HCT116 (cell line): ENCODE measurements around the gene EPN1. TPM values are rescaled to one million over a fixed set of nuclear protein-coding genes. Genes with fewer than 3 reads are reported as not detected.

Experiments
- ATAC-seq: fragments of 200-7000 bp; cut with Tn5 transposase; 2 replicates; pipeline ENCODE4 v1.9.1; 2020; ENCODE audit warnings: mild to moderate bottlenecking, moderate library complexity
- BruUV-seq: library from RNA; stranded (reverse); fragments of 400-500 nt; replicated peaks from 2 replicates; lab custom pipeline; 2021; lab: Mats Ljungman, UMichigan
- CTCF ChIA-PET: fragments of 300-600 bp; sonication (Branson Sonifier 250); formaldehyde crosslinking; loops from one replicate; lab custom pipeline; 2021; ENCODE audit warnings: antibody characterized with exemption; lab: Charles Lee
- POLR2A ChIA-PET: fragments of 300-600, 350-600 bp; sonication (Branson Sonifier 250); formaldehyde crosslinking; loops from one replicate; lab custom pipeline; 2021; ENCODE audit warnings: antibody characterized with exemption; lab: Charles Lee
- RAD21 ChIA-PET, 2 experiments: fragments of 300-600 bp; sonication (Branson Sonifier 250); formaldehyde crosslinking; loops; one replicate each; lab custom pipeline; 2023; ENCODE audit warnings: low total read pairs in 2 of 2; ENCODE audit not compliant: uncharacterized antibody in 2 of 2, unreplicated experiment in 2 of 2, low non-redundant PET in 1 of 2; lab: Charles Lee
- DNase-seq: peaks from one replicate; pipeline ENCODE4 v3.0.0-alpha.2; 2010; ENCODE audit warnings: low read depth, low spot score
- H2AFZ ChIP-seq: fragments of 200-600 bp; shearing (Covaris generic), sonication (generic); 2 replicates; pipeline ENCODE4 v1.6.1; 2017; ENCODE audit warnings: low read depth, mixed run types, mixed read lengths, antibody characterized with exemption, low read length; ENCODE audit not compliant: poor library complexity, severe bottlenecking
- H3K27ac ChIP-seq: 2 replicates; pipeline ENCODE4 v1.5.1; 2012; ENCODE audit warnings: low read depth, low read length
- H3K27me3 ChIP-seq: fragments of 200-600 bp; sonication (generic); 2 replicates; pipeline ENCODE4 v1.6.1; 2016; ENCODE audit warnings: mixed run types, low read length, mixed read lengths; ENCODE audit not compliant: insufficient read depth
- H3K36me3 ChIP-seq, 2 experiments: fragments of 200-500 bp in 1 of 2; fragments of 200-600 bp in 1 of 2; sonication (Bioruptor generic) in 1 of 2; sonication (generic) in 1 of 2; 2 replicates each; pipeline versions ENCODE4 v1.5.1 to v1.6.1; 2014 to 2016; ENCODE audit warnings: low read length in 2 of 2, inconsistent platforms in 1 of 2, mixed read lengths in 1 of 2, mixed run types in 1 of 2; ENCODE audit not compliant: insufficient read depth in 2 of 2, control insufficient read depth in 1 of 2
- H3K4me1 ChIP-seq, 2 experiments: fragments of 200-600 bp in 1 of 2; sonication (generic) in 1 of 2; 2 replicates each; pipeline versions ENCODE4 v1.5.1 to v1.6.1; 2012 to 2017; ENCODE audit warnings: low read length in 2 of 2, inconsistent platforms in 1 of 2, mild to moderate bottlenecking in 1 of 2, mixed read lengths in 1 of 2, mixed run types in 1 of 2, moderate library complexity in 1 of 2; ENCODE audit not compliant: insufficient read depth in 2 of 2, control insufficient read depth in 1 of 2
- H3K4me2 ChIP-seq: fragments of 200-600 bp; sonication (generic); 2 replicates; pipeline ENCODE4 v1.6.1; 2017; ENCODE audit warnings: mixed run types, low read length, mixed read lengths
- H3K4me3 ChIP-seq, 2 experiments: fragments of 200-600 bp in 1 of 2; sonication (generic) in 1 of 2; replicated peaks in 1 of 2; 2 replicates each; pipeline ENCODE4 v1.5.1; 2011 to 2016; ENCODE audit warnings: low read length in 2 of 2, control low read depth in 1 of 2, low read depth in 1 of 2, mild to moderate bottlenecking in 1 of 2, mixed read lengths in 1 of 2, mixed run types in 1 of 2
- H3K79me2 ChIP-seq: fragments of 200-600 bp; sonication (generic); 2 replicates; pipeline ENCODE4 v1.6.1; 2017; ENCODE audit warnings: mild to moderate bottlenecking, mixed run types, low read length, moderate library complexity, mixed read lengths; ENCODE audit not compliant: insufficient read depth
- H3K9ac ChIP-seq: fragments of 200-600 bp; sonication (generic); 2 replicates; pipeline ENCODE4 v1.6.1; 2016; ENCODE audit warnings: low read length, mixed read lengths
- H3K9me2 ChIP-seq: fragments of 200-600 bp; sonication (generic), shearing (Covaris generic); 2 replicates; pipeline ENCODE4 v1.6.1; 2017; ENCODE audit warnings: mixed run types, mild to moderate bottlenecking, moderate library complexity; ENCODE audit not compliant: insufficient read depth
- H3K9me3 ChIP-seq, 2 experiments: fragments of 200-500 bp in 1 of 2; fragments of 200-600 bp in 1 of 2; sonication (Bioruptor generic) in 1 of 2; sonication (generic) in 1 of 2; 2 replicates each; pipeline ENCODE4 v1.6.1; 2014 to 2017; ENCODE audit warnings: low read length in 2 of 2, mixed read lengths in 2 of 2, inconsistent platforms in 1 of 2, low read depth in 1 of 2, mild to moderate bottlenecking in 1 of 2, mixed run types in 1 of 2, moderate library complexity in 1 of 2; ENCODE audit not compliant: control insufficient read depth in 1 of 2, insufficient read depth in 1 of 2
- H4K20me1 ChIP-seq: fragments of 200-600 bp; sonication (generic), shearing (Covaris generic); 2 replicates; pipeline ENCODE4 v1.6.1; 2017; ENCODE audit warnings: mixed run types, mild to moderate bottlenecking, moderate library complexity; ENCODE audit not compliant: insufficient read depth
- CBX3 ChIP-seq: IDR thresholded peaks from 2 replicates; pipeline ENCODE4 v1.6.1; 2012; ENCODE audit warnings: low read depth
- CEBPB ChIP-seq: IDR thresholded peaks from 2 replicates; pipeline ENCODE4 v1.6.1; 2012; ENCODE audit warnings: low read depth
- EGR1 ChIP-seq: IDR thresholded peaks from 2 replicates; pipeline ENCODE4 v1.6.1; 2012; ENCODE audit warnings: low read depth
- ELF1 ChIP-seq: IDR thresholded peaks from 2 replicates; pipeline ENCODE4 v1.6.1; 2012; ENCODE audit warnings: low read depth, borderline replicate concordance
- FOSL1 ChIP-seq: IDR thresholded peaks from 2 replicates; pipeline ENCODE4 v1.6.1; 2012; ENCODE audit warnings: low read depth
- JUND ChIP-seq: IDR thresholded peaks from 2 replicates; pipeline ENCODE4 v1.6.1; 2012
- MAX ChIP-seq: IDR thresholded peaks from 2 replicates; pipeline ENCODE4 v1.6.1; 2012
- POLR2AphosphoS5 ChIP-seq: IDR thresholded peaks from 2 replicates; pipeline ENCODE4 v1.6.1; 2011; ENCODE audit warnings: mild to moderate bottlenecking, low read depth, low read length, moderate library complexity
- RAD21 ChIP-seq: IDR thresholded peaks from 2 replicates; pipeline ENCODE4 v1.6.1; 2012; ENCODE audit warnings: low read depth, mild to moderate bottlenecking
- SP1 ChIP-seq: IDR thresholded peaks from 2 replicates; pipeline ENCODE4 v1.6.1; 2012; ENCODE audit warnings: low read depth
- SRF ChIP-seq: IDR thresholded peaks from 2 replicates; pipeline ENCODE4 v1.6.1; 2012; ENCODE audit warnings: low read depth
- TCF7L2 ChIP-seq: IDR thresholded peaks from 2 replicates; pipeline ENCODE4 v1.7.0; 2011; ENCODE audit warnings: borderline replicate concordance, inconsistent platforms; ENCODE audit not compliant: insufficient read depth, insufficient read length; ENCODE audit errors: extremely low read depth
- YY1 ChIP-seq: IDR thresholded peaks from 2 replicates; pipeline ENCODE4 v1.6.1; 2011; ENCODE audit warnings: low read length, low read depth, moderate library complexity, mild to moderate bottlenecking; ENCODE audit not compliant: insufficient replicate concordance; ENCODE audit errors: extremely low read depth
- ZBTB33 ChIP-seq: IDR thresholded peaks from 2 replicates; pipeline ENCODE4 v1.6.1; 2011; ENCODE audit warnings: mild to moderate bottlenecking, low read length, moderate library complexity; ENCODE audit not compliant: insufficient replicate concordance; ENCODE audit errors: extremely low read depth
- ZFX ChIP-seq: fragments of 450-650 bp; IDR thresholded peaks from 2 replicates; pipeline ENCODE4 v1.6.1; 2017
- ZNF274 ChIP-seq: fragments of 200-500 bp; sonication (Bioruptor generic); IDR thresholded peaks from 2 replicates; pipeline ENCODE4 v1.6.1; 2014; ENCODE audit warnings: mild to moderate bottlenecking, low read depth, low read length, inconsistent platforms
- intact Hi-C: fragments of 100-400 bp; cut with micrococcal nuclease; formaldehyde crosslinking; loops from 2 replicates; pipeline ENCODE4 v1.10.0; 2022
- total RNA-seq: library from RNA; stranded (reverse); gene quantifications from one replicate; pipeline ENCODE4 v1.2.1, GENCODE V29; 2021; ENCODE audit not compliant: unreplicated experiment

The EPN1 gene
- total RNA-seq, 1 experiment from 2014 or later: 122 TPM

- TF ChIP-seq CEBPB (no peak), RAD21 (no peak), ZNF274 (no peak), TCF7L2 (no peak), ZFX (no peak), SP1 (no peak), MAX (no peak), CBX3 (no peak), JUND (no peak), SRF (no peak), POLR2AphosphoS5 (no peak), EGR1 (no peak), FOSL1 (no peak), YY1 (no peak), ELF1 (no peak), ZBTB33 (no peak)
- Histone ChIP-seq H3K4me3 (no peak overlapping the region), H3K9me3 (no peaks in the 10 kb centered on the region), H4K20me1 (no peaks in the 10 kb centered on the region), H3K79me2 (no peaks in the 10 kb centered on the region), H3K4me1 (no peaks in the 10 kb centered on the region), H3K27me3 (peaks cover 21% of the 10 kb centered on the region; the same call in 1 of the 2 replicates), H2AFZ (no peak overlapping the region), H3K36me3 (no peaks in the 10 kb centered on the region), H3K9ac (no peak overlapping the region), H3K4me2 (no peak overlapping the region), H3K27ac (no peak overlapping the region), H3K9me2 (no peaks in the 10 kb centered on the region)
- no TSS peak for BruUV-seq
- ChIA-PET POLR2A (no interaction called here), RAD21 (no interaction called here), CTCF (no interaction called here)
- intact Hi-C loops: no loop called here
- DNase-seq (no peak), ATAC-seq (no peak)
Observed at GRCh38 chr19:55750715-55751114, 75.7 kb downstream of the EPN1 start.
